HG03045 (cell line): Measurements from ENCODE around the gene PRXL2A.

ENCODE experiments used
- ATAC-seq: cut with Tn5 transposase; IDR thresholded peaks from one replicate; pipeline ENCODE4 v1.9.1; 2021; ENCODE audit warnings: mild to moderate bottlenecking, moderate library complexity; ENCODE audit not compliant: unreplicated experiment

PRXL2A gene

GRCh38 chr10:80460399-80461207 lies 52.3 kb downstream of the PRXL2A start:
- ATAC-seq = no peak

GRCh38 chr10:80461208-80462183 lies 53.1 kb downstream of the PRXL2A start:
- ATAC-seq = no peak

- ATAC-seq = no peak
These were observed 54.1 kb downstream of the PRXL2A start for GRCh38 chr10:80462299-80462980.

- ATAC-seq = no peak
These were observed 54.8 kb downstream of the PRXL2A start for GRCh38 chr10:80462981-80463741.

- ATAC-seq = no peak
These were observed 55.5 kb downstream of the PRXL2A start for GRCh38 chr10:80463868-80464267.

GRCh38 chr10:80464557-80465450 lies 56.5 kb downstream of the PRXL2A start:
- no peak for ATAC-seq

- no peak for ATAC-seq
These were observed 57.1 kb downstream of the PRXL2A start for GRCh38 chr10:80465451-80465835.

- no peak for ATAC-seq
These were observed 57.7 kb downstream of the PRXL2A start for GRCh38 chr10:80465839-80466590.

- no peak for ATAC-seq
These were observed 58.5 kb downstream of the PRXL2A start for GRCh38 chr10:80466724-80467326.

GRCh38 chr10:80468002-80468401 lies 59.7 kb downstream of the PRXL2A start:
- no peak for ATAC-seq

GRCh38 chr10:80468806-80469421 lies 60.6 kb downstream of the PRXL2A start:
- no peak for ATAC-seq

- no peak for ATAC-seq
These were observed 61.9 kb downstream of the PRXL2A start for GRCh38 chr10:80470266-80470665.

GRCh38 chr10:80471001-80471400 lies 62.6 kb downstream of the PRXL2A start:
- no peak for ATAC-seq

- peak; percentile 60 for ATAC-seq
These were observed 63.4 kb downstream of the PRXL2A start for GRCh38 chr10:80471715-80472233.

GRCh38 chr10:80472234-80473095 lies 64.1 kb downstream of the PRXL2A start:
- peak; percentile 85 for ATAC-seq

- no peak for ATAC-seq
These were observed 64.8 kb downstream of the PRXL2A start for GRCh38 chr10:80473096-80473657.
